Measurements from ENCODE around the gene DCBLD1. TPM values are rescaled to one million over a fixed set of nuclear protein-coding genes. Genes with fewer than 3 reads are reported as not detected.

DCBLD1 gene
- total and polyA plus RNA-seq, 4 donors: 10.0 to 38.1 (median 13.0) TPM

GRCh38 chr6:117444600-117444999 lies 37.9 kb upstream of the DCBLD1 start:
- H3K27me3 ChIP-seq (ENCODE audit: control insufficient read depth in 3 of 3, insufficient read depth in 3 of 3, low read length in 2 of 3): peaks cover 0 to 5% (median 4%) of the 10 kb centered on the region in 3 donors
- H3K4me1 ChIP-seq (ENCODE audit: control insufficient read depth in 5 of 5, insufficient read depth in 5 of 5, low read length in 5 of 5): peaks cover 0 to 8% (median 6%) of the 10 kb centered on the region in 5 donors
- no peak overlapping the region for H3K4me3 ChIP-seq
- no peak for ATAC-seq (ENCODE audit: insufficient read depth, low FRiP score)
- H3K36me3 ChIP-seq (ENCODE audit: control insufficient read depth in 4 of 4, insufficient read depth in 4 of 4, low read length in 4 of 4): no peaks in the 10 kb centered on the region
- DNase-seq: no peak
- WGBS, 2 donors: 49 to 53% methylated on average over 2 of the region's 2 CpGs
- TF ChIP-seq, protein P1, sequence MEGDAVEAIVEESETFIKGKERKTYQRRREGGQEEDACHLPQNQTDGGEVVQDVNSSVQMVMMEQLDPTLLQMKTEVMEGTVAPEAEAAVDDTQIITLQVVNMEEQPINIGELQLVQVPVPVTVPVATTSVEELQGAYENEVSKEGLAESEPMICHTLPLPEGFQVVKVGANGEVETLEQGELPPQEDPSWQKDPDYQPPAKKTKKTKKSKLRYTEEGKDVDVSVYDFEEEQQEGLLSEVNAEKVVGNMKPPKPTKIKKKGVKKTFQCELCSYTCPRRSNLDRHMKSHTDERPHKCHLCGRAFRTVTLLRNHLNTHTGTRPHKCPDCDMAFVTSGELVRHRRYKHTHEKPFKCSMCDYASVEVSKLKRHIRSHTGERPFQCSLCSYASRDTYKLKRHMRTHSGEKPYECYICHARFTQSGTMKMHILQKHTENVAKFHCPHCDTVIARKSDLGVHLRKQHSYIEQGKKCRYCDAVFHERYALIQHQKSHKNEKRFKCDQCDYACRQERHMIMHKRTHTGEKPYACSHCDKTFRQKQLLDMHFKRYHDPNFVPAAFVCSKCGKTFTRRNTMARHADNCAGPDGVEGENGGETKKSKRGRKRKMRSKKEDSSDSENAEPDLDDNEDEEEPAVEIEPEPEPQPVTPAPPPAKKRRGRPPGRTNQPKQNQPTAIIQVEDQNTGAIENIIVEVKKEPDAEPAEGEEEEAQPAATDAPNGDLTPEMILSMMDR (IDR thresholded peaks at IDR 0.05; ENCODE audit: control extremely low read depth, extremely low read depth): no peak
- no peak overlapping the region for H3K27ac ChIP-seq (ENCODE audit: low read depth in 1 of 2, low read length in 1 of 2)
- no peak overlapping the region for H3K9ac ChIP-seq (ENCODE audit: insufficient read depth in 1 of 2, low read length in 2 of 2)
- H3K9me3 ChIP-seq (ENCODE audit: control insufficient read depth in 4 of 4, insufficient read depth in 3 of 4, low read length in 3 of 4): no peaks in the 10 kb centered on the region

GRCh38 chr6:117446861-117447260 lies 35.6 kb upstream of the DCBLD1 start:
- no peak overlapping the region for H3K27ac ChIP-seq (ENCODE audit: low read depth in 1 of 2, low read length in 1 of 2)
- 63 to 67% methylated on average over 3 of the region's 3 CpGs for WGBS, 2 donors
- peaks cover 0 to 5% (median 4%) of the 10 kb centered on the region in 3 donors for H3K27me3 ChIP-seq (ENCODE audit: control insufficient read depth in 3 of 3, insufficient read depth in 3 of 3, low read length in 2 of 3)
- no peaks in the 10 kb centered on the region for H3K9me3 ChIP-seq (ENCODE audit: control insufficient read depth in 4 of 4, insufficient read depth in 3 of 4, low read length in 3 of 4)
- DNase-seq (no peak), ATAC-seq (ENCODE audit: insufficient read depth, low FRiP score) (no peak)
- H3K4me3 ChIP-seq: no peak overlapping the region
- no peaks in the 10 kb centered on the region for H3K36me3 ChIP-seq (ENCODE audit: control insufficient read depth in 4 of 4, insufficient read depth in 4 of 4, low read length in 4 of 4)
- H3K4me1 ChIP-seq (ENCODE audit: control insufficient read depth in 5 of 5, insufficient read depth in 5 of 5, low read length in 5 of 5): peaks cover 0 to 20% (median 8%) of the 10 kb centered on the region in 5 donors
- no peak overlapping the region for H3K9ac ChIP-seq (ENCODE audit: insufficient read depth in 1 of 2, low read length in 2 of 2)
- TF ChIP-seq, protein P1 (IDR thresholded peaks at IDR 0.05; ENCODE audit: control extremely low read depth, extremely low read depth): no peak

GRCh38 chr6:117448011-117448410 lies 34.5 kb upstream of the DCBLD1 start:
- TF ChIP-seq, protein P1 (IDR thresholded peaks at IDR 0.05; ENCODE audit: control extremely low read depth, extremely low read depth): no peak
- Histone ChIP-seq H3K27me3 (ENCODE audit: control insufficient read depth in 3 of 3, insufficient read depth in 3 of 3, low read length in 2 of 3) (peaks cover 0 to 5% (median 4%) of the 10 kb centered on the region in 3 donors), H3K4me1 (ENCODE audit: control insufficient read depth in 5 of 5, insufficient read depth in 5 of 5, low read length in 5 of 5) (peaks cover 0 to 25% (median 8%) of the 10 kb centered on the region in 5 donors), H3K9ac (ENCODE audit: insufficient read depth in 1 of 2, low read length in 2 of 2) (no peak overlapping the region), H3K27ac (ENCODE audit: low read depth in 1 of 2, low read length in 1 of 2) (no peak overlapping the region), H3K9me3 (ENCODE audit: control insufficient read depth in 4 of 4, insufficient read depth in 3 of 4, low read length in 3 of 4) (no peaks in the 10 kb centered on the region), H3K4me3 (no peak overlapping the region), H3K36me3 (ENCODE audit: control insufficient read depth in 4 of 4, insufficient read depth in 4 of 4, low read length in 4 of 4) (no peaks in the 10 kb centered on the region)
- DNase-seq: no peak
- WGBS, 2 donors: 60 to 68% methylated on average over 5 of the region's 5 CpGs
- ATAC-seq (ENCODE audit: insufficient read depth, low FRiP score): no peak

Data from lung (tissue), 12 donors.